Measurements from ENCODE around the gene TGFBR2.

- no peak for TF ChIP-seq CTCF (optimal IDR thresholded peaks at IDR 0.05 in 1 of 3, IDR thresholded peaks at IDR 0.05 in 1 of 3, conservative IDR thresholded peaks at IDR 0.05 in 1 of 3; ENCODE audit: extremely low read depth in 1 of 3, insufficient read depth in 2 of 3, low read length in 3 of 3)
- TF ChIP-seq EZH2 (IDR thresholded peaks at IDR 0.05; ENCODE audit: low read length): no peak
These were observed 52.1 kb downstream of the TGFBR2 start for GRCh38 chr3:30658328-30659052.

All from keratinocyte (primary cell).